HG03469 (cell line): ENCODE data around the gene DUS3L.

Source experiments
- ATAC-seq: cut with Tn5 transposase; IDR thresholded peaks from one replicate; pipeline ENCODE4 v1.9.1; 2021; ENCODE audit warnings: mild to moderate bottlenecking, moderate library complexity, moderate number of reproducible peaks; ENCODE audit not compliant: unreplicated experiment

Gene DUS3L

GRCh38 chr19:5823579-5824281 lies 32.8 kb upstream of the DUS3L start:
- ATAC-seq = no peak

GRCh38 chr19:5822181-5822844 lies 31.4 kb upstream of the DUS3L start:
- no peak for ATAC-seq

GRCh38 chr19:5821521-5822180 lies 30.7 kb upstream of the DUS3L start:
- ATAC-seq = no peak

- no peak for ATAC-seq
These were observed 29.8 kb upstream of the DUS3L start for GRCh38 chr19:5820785-5821184.

GRCh38 chr19:5818594-5818993 lies 27.6 kb upstream of the DUS3L start:
- ATAC-seq = no peak

- ATAC-seq = no peak
These were observed 26.3 kb upstream of the DUS3L start for GRCh38 chr19:5817218-5817617.

- ATAC-seq = no peak
These were observed 23.9 kb upstream of the DUS3L start for GRCh38 chr19:5814852-5815246.

- no peak for ATAC-seq
These were observed 23.3 kb upstream of the DUS3L start for GRCh38 chr19:5814123-5814851.

- ATAC-seq = no peak
These were observed 20.2 kb upstream of the DUS3L start for GRCh38 chr19:5811117-5811516.

GRCh38 chr19:5809469-5809868 lies 18.5 kb upstream of the DUS3L start:
- ATAC-seq = no peak

GRCh38 chr19:5809053-5809452 lies 18.1 kb upstream of the DUS3L start:
- ATAC-seq = no peak

GRCh38 chr19:5808120-5808816 lies 17.3 kb upstream of the DUS3L start:
- no peak for ATAC-seq

GRCh38 chr19:5806905-5807304 lies 15.9 kb upstream of the DUS3L start:
- ATAC-seq = no peak

- no peak for ATAC-seq
These were observed 15.1 kb upstream of the DUS3L start for GRCh38 chr19:5806133-5806489.

GRCh38 chr19:5805462-5806132 lies 14.6 kb upstream of the DUS3L start:
- no peak for ATAC-seq

GRCh38 chr19:5804516-5805461 lies 13.8 kb upstream of the DUS3L start, which contains the start of gene NRTN:
Gene NRTN (plus strand): TSS chr19:5805067. CDS start chr19:5824166, 19,099 bp downstream.
- no peak for ATAC-seq

- ATAC-seq = no peak
These were observed 13.0 kb upstream of the DUS3L start for GRCh38 chr19:5803752-5804515.

GRCh38 chr19:5803441-5803751 lies 12.4 kb upstream of the DUS3L start:
- ATAC-seq = no peak
